GM18873 (cell line): Measurements from ENCODE around the gene FASN.

Source experiments
- ATAC-seq: cut with Tn5 transposase; IDR thresholded peaks from one replicate; pipeline ENCODE4 v1.9.1; 2021; ENCODE audit warnings: mild to moderate bottlenecking, moderate library complexity, moderate number of reproducible peaks; ENCODE audit not compliant: unreplicated experiment, low FRiP score

The FASN gene

DNA sequence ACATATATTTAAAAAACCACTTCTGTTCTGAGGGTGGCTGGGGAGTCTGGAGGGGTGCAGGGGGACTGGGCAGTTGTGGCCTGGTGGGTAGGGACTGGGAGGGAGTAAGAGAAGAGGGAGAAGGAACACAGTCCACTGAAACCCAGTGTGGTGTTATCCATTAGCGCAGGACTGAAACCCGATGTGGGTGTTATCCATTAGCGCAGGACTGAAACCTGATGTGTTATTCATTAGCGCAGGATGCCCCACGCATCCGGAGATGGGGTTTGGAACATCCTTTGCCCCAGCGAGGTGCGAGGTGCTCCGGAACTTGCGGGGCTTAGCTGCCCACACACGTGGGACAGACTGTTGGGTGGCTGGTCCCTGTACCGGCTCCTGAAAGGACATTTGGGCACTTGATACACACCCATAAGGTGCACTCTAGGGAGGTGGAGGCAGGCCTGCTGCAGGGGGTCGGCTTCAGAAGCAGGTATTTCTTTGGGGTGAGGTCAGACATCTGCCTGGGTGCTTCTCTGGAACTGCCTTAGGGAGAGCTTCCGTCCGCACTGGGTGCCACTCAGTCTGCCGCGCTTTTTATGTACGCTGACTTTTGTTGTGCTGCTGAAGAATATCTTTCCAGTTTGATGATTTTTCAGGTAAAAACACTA, 20.3 kb upstream of the FASN start:
- ATAC-seq, result no peak

DNA sequence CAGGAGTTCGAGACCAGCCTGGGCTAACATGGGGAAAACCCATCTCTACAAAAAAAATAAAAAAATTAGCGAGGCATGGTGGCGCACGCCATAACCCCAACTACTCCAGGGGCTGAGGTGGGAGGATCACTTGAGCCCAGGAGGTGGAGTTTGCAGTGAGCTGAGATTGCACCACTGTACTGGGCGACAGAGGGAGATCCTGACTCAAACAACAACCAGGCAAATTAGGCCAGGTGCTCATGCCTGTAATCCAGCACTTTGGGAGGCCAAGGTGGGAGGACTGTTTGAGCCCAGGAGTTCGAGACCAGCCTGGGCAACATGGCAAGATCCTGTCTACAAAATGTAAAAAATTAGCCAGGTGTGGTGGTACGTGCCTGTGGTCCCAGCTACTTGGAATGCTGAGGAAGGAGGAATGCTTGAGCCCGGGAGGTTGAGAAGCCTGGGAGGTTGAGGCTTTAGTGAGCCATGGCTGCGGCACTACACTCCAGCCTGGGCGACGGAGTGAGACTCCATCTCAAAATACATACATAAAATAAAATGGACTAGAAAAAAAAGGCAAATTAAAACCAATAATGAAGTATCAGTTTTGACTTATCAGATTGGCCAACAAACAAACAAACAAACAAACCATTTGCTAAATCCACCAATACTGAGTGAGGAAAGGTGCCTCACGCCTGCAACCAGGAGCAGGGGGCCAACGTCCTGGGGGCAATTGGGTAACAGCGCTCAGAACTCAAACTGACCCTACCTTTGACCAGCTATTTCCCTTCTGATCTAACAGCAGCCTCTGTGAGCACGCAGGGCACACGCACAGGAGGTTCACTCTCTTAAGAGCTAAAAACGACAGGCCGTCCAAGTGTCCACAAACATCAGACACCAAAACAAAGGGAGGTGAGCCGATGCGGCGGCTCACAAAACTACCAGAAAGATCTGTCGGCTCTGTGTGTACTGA, 19.4 kb upstream of the FASN start:
- ATAC-seq, result no peak

DNA sequence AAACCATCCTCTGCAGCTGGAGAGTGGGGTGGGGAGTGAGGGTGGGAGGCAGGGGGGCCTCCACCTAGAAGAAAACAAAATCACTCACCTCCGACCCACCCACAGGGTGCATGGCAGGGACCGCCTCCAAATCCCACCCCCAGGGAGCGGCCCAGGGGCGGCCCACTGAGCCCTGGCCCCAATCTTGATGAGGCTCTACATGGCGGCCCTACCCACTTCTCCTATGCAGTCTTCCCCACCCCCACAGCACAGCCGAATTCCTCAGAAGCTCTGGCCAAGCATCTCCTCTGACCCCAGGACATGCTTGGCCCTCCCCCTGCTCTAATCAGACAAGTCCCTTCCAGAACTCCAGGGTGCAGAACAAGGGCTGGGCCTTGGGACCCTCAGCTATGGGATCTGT, 18.2 kb upstream of the FASN start:
- ATAC-seq, result no peak

- no peak for ATAC-seq
Observed at GRCh38 chr17:82114872-82115271, 16.8 kb upstream of the FASN start.

GRCh38 chr17:82114447-82114846, 16.4 kb upstream of the FASN start:
- ATAC-seq, result no peak

GRCh38 chr17:82113941-82114340, 15.9 kb upstream of the FASN start:
- ATAC-seq, result no peak

DNA sequence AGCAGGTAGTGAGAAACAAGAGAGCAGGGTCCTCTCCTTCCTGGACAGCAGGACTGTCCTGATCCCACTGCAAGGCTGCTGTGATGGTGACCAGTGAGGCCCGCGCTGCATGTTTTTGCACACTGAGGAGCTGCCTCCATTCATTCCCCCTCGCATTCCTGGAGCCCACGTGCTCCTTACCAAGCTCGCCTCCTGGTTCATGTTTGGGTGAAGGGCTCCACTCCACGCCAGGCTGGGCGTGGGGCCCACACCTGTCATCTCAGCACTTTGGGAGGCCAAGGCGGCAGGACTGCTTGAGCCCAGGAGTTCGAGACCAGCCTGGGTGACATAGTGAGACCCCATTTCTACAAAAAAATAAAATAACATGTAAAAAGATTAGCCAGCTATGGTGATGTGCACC, 15.4 kb upstream of the FASN start:
- no peak for ATAC-seq

- no peak for ATAC-seq
Observed at GRCh38 chr17:82112914-82113311, 14.9 kb upstream of the FASN start.

DNA sequence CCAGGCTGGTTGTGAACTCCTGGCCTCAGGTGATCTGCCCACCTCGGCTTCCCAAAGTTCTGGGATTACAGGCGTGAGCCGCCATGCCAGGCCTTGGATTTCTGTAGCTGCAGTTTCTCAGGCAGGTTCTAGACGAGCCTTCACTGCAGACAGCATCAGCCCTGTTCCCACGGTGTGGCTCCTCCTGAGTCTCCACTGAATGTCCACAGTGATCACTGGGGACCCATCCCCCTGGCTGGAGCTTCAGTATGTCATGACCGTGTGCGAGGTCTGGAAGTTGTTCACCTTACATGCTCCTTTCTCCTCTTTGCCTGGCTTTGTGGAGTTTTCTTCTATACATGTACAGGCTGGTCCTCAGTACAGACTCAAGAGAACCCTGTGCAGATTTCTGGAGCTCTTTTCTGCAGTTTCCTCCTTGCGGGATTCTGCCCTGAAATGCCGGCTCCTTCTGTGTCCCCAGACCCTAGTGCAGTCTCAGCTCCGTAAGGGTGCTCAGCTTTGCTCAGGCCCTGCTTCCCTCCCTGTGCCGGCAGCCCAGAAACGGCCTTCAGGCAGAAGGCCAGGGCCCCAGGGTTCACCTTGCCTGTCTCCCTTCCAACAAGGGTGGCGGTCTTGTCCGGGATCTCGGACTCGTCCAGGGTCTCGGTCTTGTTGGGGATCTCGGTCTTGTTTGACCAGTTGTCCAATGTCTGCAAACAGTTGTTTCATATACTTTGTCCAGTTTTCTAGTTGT, 14.3 kb upstream of the FASN start:
- no peak for ATAC-seq

DNA sequence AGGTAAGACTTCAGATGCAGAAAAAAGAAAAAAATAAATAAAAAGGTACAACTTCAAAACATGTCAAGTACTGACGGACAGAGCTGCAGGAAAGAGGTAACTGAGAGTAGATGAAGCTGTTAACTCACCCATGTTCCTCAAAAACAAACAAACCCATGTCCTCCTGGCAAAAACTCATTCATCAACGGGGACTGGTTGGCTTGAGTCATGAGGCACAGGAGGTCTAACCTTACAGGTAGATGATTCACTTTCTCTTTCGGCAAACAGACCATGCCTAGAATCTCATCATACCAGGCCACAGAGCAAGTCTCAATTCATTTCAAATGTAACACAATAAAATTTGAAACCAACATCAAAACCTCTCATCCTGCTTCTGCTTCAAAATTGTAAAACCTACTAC, 12.3 kb upstream of the FASN start:
- no peak for ATAC-seq

DNA sequence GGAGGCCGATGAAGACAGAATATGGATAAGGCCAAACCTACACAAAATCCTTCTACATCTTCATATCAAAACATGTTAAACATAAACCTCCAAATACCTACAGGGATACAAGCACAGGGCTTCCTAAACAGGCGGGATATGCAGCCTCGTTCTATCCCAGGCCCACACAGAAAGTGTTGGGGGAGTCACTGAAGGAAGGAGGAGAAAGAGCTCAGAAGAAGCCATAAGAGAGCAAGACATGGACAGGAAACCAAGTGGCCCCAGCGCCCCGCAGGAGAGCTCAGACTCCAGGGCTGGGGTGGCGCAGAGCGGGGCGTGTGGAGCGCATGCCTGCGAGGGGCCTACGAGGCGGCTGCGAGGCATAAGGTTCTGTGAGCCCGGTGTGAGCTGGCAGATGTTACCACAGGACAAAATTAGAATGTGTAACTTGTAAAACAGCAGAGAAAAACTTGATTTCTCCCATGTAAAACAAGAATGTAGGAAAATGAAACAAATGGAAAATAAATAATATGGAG, 11.0 kb upstream of the FASN start:
- no peak for ATAC-seq

DNA sequence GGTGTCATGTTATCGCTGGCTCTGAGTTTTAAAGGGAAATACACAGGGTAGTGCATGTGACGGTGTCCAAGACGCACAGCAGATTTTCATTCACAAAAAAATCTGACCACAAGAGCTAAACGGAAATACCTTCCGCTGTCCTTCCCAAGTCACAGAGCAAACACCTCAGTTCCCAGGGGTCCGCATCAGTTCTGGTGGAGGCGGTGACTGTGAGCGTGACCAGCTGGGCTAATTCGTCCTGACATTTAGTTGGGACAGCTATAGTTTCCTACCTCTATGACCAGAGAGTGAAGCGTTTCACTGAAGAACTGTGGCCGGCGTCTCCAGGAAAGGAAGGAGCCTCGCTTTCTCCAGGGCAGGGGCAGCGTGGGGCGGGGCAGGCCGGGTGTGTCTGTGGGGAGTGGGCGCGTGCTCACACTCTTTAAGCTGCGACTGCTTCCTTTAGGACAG, 10.5 kb upstream of the FASN start:
- ATAC-seq, result no peak

- no peak for ATAC-seq
Observed at GRCh38 chr17:82108038-82108437, 10.0 kb upstream of the FASN start.

- no peak for ATAC-seq
Observed at GRCh38 chr17:82107341-82107860, 9.4 kb upstream of the FASN start.

GRCh38 chr17:82106688-82107305, 8.8 kb upstream of the FASN start:
- ATAC-seq, result no peak

- peak; percentile 52 for ATAC-seq
Observed at GRCh38 chr17:82105882-82106687, 8.0 kb upstream of the FASN start.

- no peak for ATAC-seq
Observed at GRCh38 chr17:82105417-82105881, 7.4 kb upstream of the FASN start.

DNA sequence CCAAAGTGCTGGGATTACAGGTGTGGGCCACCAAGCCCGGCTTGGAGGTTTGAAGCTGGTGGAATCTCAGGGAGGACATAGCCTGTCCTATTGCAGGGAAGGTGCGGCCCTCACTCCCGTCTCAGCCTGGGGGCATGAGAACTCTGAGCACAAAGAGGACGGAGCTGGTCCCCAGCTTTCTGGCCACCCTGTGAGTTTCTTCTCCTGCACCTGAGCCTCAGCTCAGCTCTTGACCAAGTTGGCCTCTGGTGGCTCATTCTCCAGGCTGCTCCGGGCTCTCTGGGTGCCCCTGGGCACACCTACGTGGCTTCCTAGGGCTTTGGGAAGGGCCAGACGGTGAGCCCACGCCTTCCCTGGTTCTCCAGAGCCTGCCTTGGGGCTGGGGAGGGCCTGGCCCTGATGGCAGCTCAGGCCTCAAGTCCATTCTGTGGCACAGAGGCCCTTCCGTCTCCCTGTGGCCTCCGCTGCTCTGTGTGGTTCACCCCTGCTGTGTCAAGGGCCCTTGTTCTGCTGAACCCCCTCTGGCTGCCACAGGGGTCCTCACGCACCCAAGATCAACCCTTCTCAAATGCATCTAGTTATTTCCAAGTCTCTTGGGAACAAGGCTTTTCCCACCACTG, 6.9 kb upstream of the FASN start:
- no peak for ATAC-seq
